H1 (cell line): Measurements from ENCODE around the gene HRH1. TPM values are rescaled to one million over a fixed set of nuclear protein-coding genes. Genes with fewer than 3 reads are reported as not detected.

Source experiments
- CTCF ChIA-PET: fragments of 300-600 bp; sonication (Branson Sonifier 250); formaldehyde crosslinking; loops from one replicate; lab custom pipeline; 2021; ENCODE audit not compliant: partially characterized antibody; lab: Charles Lee
- POLR2A ChIA-PET: fragments of 300-600 bp; sonication (Branson Sonifier 250); formaldehyde crosslinking; loops from one replicate; lab custom pipeline; 2021; ENCODE audit warnings: inconsistent platforms; ENCODE audit not compliant: partially characterized antibody; lab: Charles Lee
- DNase-seq, 2 experiments: peaks; one replicate each; pipeline versions ENCODE4 v3.0.0 to v3.0.0-alpha.2; 2010 to 2022; ENCODE audit warnings: low spot score in 2 of 2, low read depth in 1 of 2, mixed read lengths in 1 of 2
- FAIRE-seq: peaks from 2 replicates; lab custom pipeline; 2011; peaks lifted over from hg19 to GRCh38; lab: Jason Lieb, UNC
- H2AFZ ChIP-seq: 2 replicates; pipeline ENCODE4 v1.8.1; 2012; ENCODE audit warnings: low read length, inconsistent platforms
- H2AK5ac ChIP-seq: 2 replicates; pipeline ENCODE4 v1.6.1; 2013; ENCODE audit warnings: low read depth, low read length
- H2BK120ac ChIP-seq: replicated peaks from 2 replicates; pipeline ENCODE3; 2013; ENCODE audit warnings: low read depth, low read length, inconsistent platforms
- H2BK12ac ChIP-seq: 2 replicates; pipeline ENCODE4 v1.6.1; 2013; ENCODE audit warnings: low read depth, low read length
- H2BK15ac ChIP-seq: 2 replicates; pipeline ENCODE4 v1.6.1; 2013; ENCODE audit warnings: low read length
- H2BK20ac ChIP-seq: 2 replicates; pipeline ENCODE4 v1.6.1; 2013; ENCODE audit warnings: low read length
- H2BK5ac ChIP-seq: 2 replicates; pipeline ENCODE4 v1.6.1; 2013; ENCODE audit warnings: low read depth, low read length
- H3K14ac ChIP-seq: 2 replicates; pipeline ENCODE4 v1.6.1; 2013; ENCODE audit warnings: inconsistent platforms; ENCODE audit not compliant: insufficient read length
- H3K18ac ChIP-seq: 2 replicates; pipeline ENCODE4 v1.6.1; 2013; ENCODE audit warnings: low read length; ENCODE audit errors: extremely low read depth
- H3K23ac ChIP-seq: 2 replicates; pipeline ENCODE4 v1.6.1; 2013; ENCODE audit warnings: inconsistent platforms; ENCODE audit not compliant: insufficient read length
- H3K23me2 ChIP-seq: 2 replicates; pipeline ENCODE4 v1.6.1; 2013; ENCODE audit warnings: low read depth, low read length
- H3K27ac ChIP-seq: 2 replicates; pipeline ENCODE4 v1.6.1; 2011; ENCODE audit warnings: low read depth, low read length, inconsistent platforms
- H3K27me3 ChIP-seq, 4 experiments: replicated peaks in 1 of 4; 1 replicate in 1 of 4; 2 replicates in 3 of 4; pipeline versions ENCODE4 v1.6.1 to v1.8.1; 2011 to 2013; ENCODE audit warnings: low read length in 3 of 4, mild to moderate bottlenecking in 3 of 4, inconsistent platforms in 2 of 4, mixed read lengths in 2 of 4, moderate library complexity in 1 of 4; ENCODE audit not compliant: control insufficient read depth in 3 of 4, insufficient read depth in 3 of 4; ENCODE audit errors: extremely low read depth in 1 of 4
- H3K36me3 ChIP-seq, 4 experiments: 2 replicates each; pipeline versions ENCODE4 v1.6.1 to v1.8.1; 2011 to 2013; ENCODE audit warnings: mild to moderate bottlenecking in 4 of 4, low read length in 3 of 4, moderate library complexity in 2 of 4, control low read depth in 1 of 4, inconsistent platforms in 1 of 4; ENCODE audit not compliant: insufficient read depth in 4 of 4, control insufficient read depth in 2 of 4
- H3K4ac ChIP-seq: replicated peaks from 2 replicates; pipeline ENCODE3; 2013; ENCODE audit warnings: low read length, low read depth, mixed read lengths, inconsistent platforms; ENCODE audit not compliant: insufficient read length
- H3K4me1 ChIP-seq, 4 experiments: replicated peaks in 1 of 4; 1 replicate in 1 of 4; 2 replicates in 3 of 4; pipeline versions ENCODE4 v1.6.1 to v1.8.1; 2011 to 2013; ENCODE audit warnings: low read length in 3 of 4, inconsistent platforms in 2 of 4, mixed read lengths in 1 of 4; ENCODE audit not compliant: insufficient read depth in 4 of 4, control insufficient read depth in 3 of 4
- H3K4me2 ChIP-seq, 2 experiments: 2 replicates each; pipeline versions ENCODE4 v1.6.1 to v1.8.1; 2011 to 2013; ENCODE audit warnings: low read depth in 2 of 2, low read length in 2 of 2, control low read depth in 1 of 2, inconsistent platforms in 1 of 2, mild to moderate bottlenecking in 1 of 2; ENCODE audit not compliant: insufficient read depth in 1 of 2
- H3K4me3 ChIP-seq, 4 experiments: fragments of 200-600, 300-600 bp in 1 of 4; sonication (generic), shearing (Covaris generic), sonication (Bioruptor Twin) in 1 of 4; 2 replicates each; pipeline versions ENCODE4 v1.5.1 to v1.8.1; 2011 to 2016; ENCODE audit warnings: low read length in 4 of 4, low read depth in 3 of 4, control low read depth in 2 of 4, inconsistent platforms in 2 of 4, mild to moderate bottlenecking in 2 of 4, mixed read lengths in 1 of 4, moderate library complexity in 1 of 4; ENCODE audit not compliant: insufficient read depth in 2 of 4; ENCODE audit errors: extremely low read depth in 1 of 4
- H3K56ac ChIP-seq: replicated peaks from 2 replicates; pipeline ENCODE3; 2013; ENCODE audit warnings: low read depth, mild to moderate bottlenecking, mixed read lengths, low read length, inconsistent platforms; ENCODE audit not compliant: insufficient read length
- H3K79me1 ChIP-seq: 2 replicates; pipeline ENCODE4 v1.6.1; 2013; ENCODE audit warnings: low read depth, low read length, control low read depth
- H3K79me2 ChIP-seq, 2 experiments: 2 replicates each; pipeline versions ENCODE4 v1.6.1 to v1.8.1; 2012 to 2013; ENCODE audit warnings: low read length in 2 of 2, mild to moderate bottlenecking in 2 of 2, inconsistent platforms in 1 of 2; ENCODE audit not compliant: insufficient read depth in 2 of 2, control insufficient read depth in 1 of 2
- H3K9ac ChIP-seq, 4 experiments: replicated peaks in 1 of 4; 1 replicate in 1 of 4; 2 replicates in 3 of 4; pipeline versions ENCODE4 v1.6.1 to v1.8.1; 2011 to 2013; ENCODE audit warnings: low read depth in 3 of 4, low read length in 3 of 4, control low read depth in 2 of 4, mild to moderate bottlenecking in 2 of 4, moderate library complexity in 2 of 4, inconsistent platforms in 1 of 4; ENCODE audit errors: extremely low read depth in 1 of 4
- H3K9me3 ChIP-seq, 2 experiments: 2 replicates each; pipeline versions ENCODE4 v1.6.1 to v1.8.1; 2012 to 2013; ENCODE audit warnings: mild to moderate bottlenecking in 2 of 2, moderate library complexity in 2 of 2, control low read depth in 1 of 2, inconsistent platforms in 1 of 2, low read depth in 1 of 2, low read length in 1 of 2, mixed read lengths in 1 of 2; ENCODE audit not compliant: insufficient read depth in 2 of 2
- H4K20me1 ChIP-seq, 2 experiments: replicated peaks in 1 of 2; 2 replicates each; pipeline versions ENCODE3 to v1.8.1; 2011 to 2013; ENCODE audit warnings: inconsistent platforms in 2 of 2, low read length in 2 of 2, mild to moderate bottlenecking in 1 of 2; ENCODE audit not compliant: insufficient read depth in 2 of 2, control insufficient read depth in 1 of 2
- H4K5ac ChIP-seq: 2 replicates; pipeline ENCODE4 v1.6.1; 2013; ENCODE audit warnings: low read length, low read depth, mixed read lengths, inconsistent platforms; ENCODE audit not compliant: insufficient read length
- H4K8ac ChIP-seq: 2 replicates; pipeline ENCODE4 v1.8.0; 2013; ENCODE audit warnings: mild to moderate bottlenecking, moderate library complexity, low read length, inconsistent platforms; ENCODE audit not compliant: insufficient read depth; ENCODE audit errors: extremely low read depth
- H4K91ac ChIP-seq: replicated peaks from 2 replicates; pipeline ENCODE3; 2013; ENCODE audit warnings: low read length, mixed read lengths, inconsistent platforms; ENCODE audit not compliant: insufficient read length
- ASH2L ChIP-seq: fragments of 200-600, 300-600 bp; sonication (generic); IDR thresholded peaks from one replicate; pipeline ENCODE4 v1.7.1; 2017; ENCODE audit warnings: low read length
- BACH1 ChIP-seq: IDR thresholded peaks from 2 replicates; pipeline ENCODE4 v1.6.1; 2012; ENCODE audit warnings: low read length, improper control_type of control experiment
- CBX8 ChIP-seq: fragments of 300-800, 300-1000 bp; sonication (generic); IDR thresholded peaks from 2 replicates; pipeline ENCODE4 v1.7.1; 2016; ENCODE audit warnings: low read depth, low read length, borderline replicate concordance
- CREB1 ChIP-seq: IDR thresholded peaks from 2 replicates; pipeline ENCODE4 v1.6.1; 2012; ENCODE audit warnings: inconsistent platforms
- FOSL1 ChIP-seq: IDR thresholded peaks from 2 replicates; pipeline ENCODE4 v1.6.1; 2011; ENCODE audit warnings: mild to moderate bottlenecking, low read depth, low read length, moderate library complexity; ENCODE audit not compliant: insufficient read depth
- GABPA ChIP-seq: IDR thresholded peaks from 2 replicates; pipeline ENCODE4 v1.6.1; 2011; ENCODE audit warnings: mild to moderate bottlenecking, low read length, moderate library complexity, borderline replicate concordance; ENCODE audit not compliant: insufficient read depth
- HDAC6 ChIP-seq: IDR thresholded peaks from one replicate; pipeline ENCODE4 v1.7.1; 2012; ENCODE audit warnings: low read depth, mild to moderate bottlenecking, inconsistent platforms, low read length, moderate library complexity
- JUN ChIP-seq: IDR thresholded peaks from 2 replicates; pipeline ENCODE4 v1.6.1; 2011; ENCODE audit warnings: low read depth, mild to moderate bottlenecking, improper control_type of control experiment, low read length
- JUND ChIP-seq: IDR thresholded peaks from 2 replicates; pipeline ENCODE4 v1.6.1; 2011; ENCODE audit warnings: mild to moderate bottlenecking, improper control_type of control experiment, low read length
- KDM1A ChIP-seq: fragments of 200-600, 300-600 bp; sonication (generic); IDR thresholded peaks from 2 replicates; pipeline ENCODE4 v1.7.1; 2016; ENCODE audit warnings: mild to moderate bottlenecking, low read length, borderline replicate concordance
- KDM5A ChIP-seq: fragments of 200-600 bp; IDR thresholded peaks from 2 replicates; pipeline ENCODE4 v1.7.1; 2012; ENCODE audit warnings: mild to moderate bottlenecking, low read length, inconsistent platforms, mixed read lengths
- POLR2A ChIP-seq, 2 experiments: IDR thresholded peaks; 1 replicate in 1 of 2; 2 replicates in 1 of 2; pipeline ENCODE4 v1.6.1; 2011; ENCODE audit warnings: low read depth in 2 of 2, low read length in 2 of 2, mild to moderate bottlenecking in 2 of 2; ENCODE audit errors: control extremely low read depth in 1 of 2
- RNF2 ChIP-seq: fragments of 200-900, 300-1000 bp; sonication (generic); IDR thresholded peaks from 2 replicates; pipeline ENCODE4 v1.7.1; 2016; ENCODE audit warnings: borderline replicate concordance, low read depth, mild to moderate bottlenecking, antibody characterized with exemption, low read length; ENCODE audit not compliant: poor library complexity, severe bottlenecking; ENCODE audit errors: missing control alignments
- SUZ12 ChIP-seq: fragments of 200-600 bp; sonication (generic); IDR thresholded peaks from 2 replicates; pipeline ENCODE4 v1.6.1; 2012; ENCODE audit warnings: mild to moderate bottlenecking, inconsistent platforms, low read length, moderate library complexity, mixed read lengths
- TAF1 ChIP-seq: IDR thresholded peaks from 2 replicates; pipeline ENCODE4 v1.6.1; 2011; ENCODE audit warnings: mild to moderate bottlenecking, low read depth, low read length
- TCF12 ChIP-seq: IDR thresholded peaks from 2 replicates; pipeline ENCODE4 v1.6.1; 2011; ENCODE audit warnings: low read depth, mild to moderate bottlenecking, low read length
- WGBS, 2 experiments: shearing (Covaris generic) in 1 of 2; methylation state at CpG; one replicate each; pipeline versions ENCODE4 v1.1.6 to v1.1.7; 2013 to 2015; ENCODE audit warnings: low lambda C conversion rate in 2 of 2, mixed read lengths in 2 of 2, inconsistent platforms in 1 of 2, low coverage in 1 of 2, missing lambda C conversion rate in 1 of 2; ENCODE audit not compliant: insufficient replicate concordance in 2 of 2, insufficient coverage in 1 of 2, insufficient read length in 1 of 2; ENCODE audit errors: extremely low coverage in 1 of 2, missing lambda C conversion rate in 1 of 2; 5-methylcytosine and 5-hydroxymethylcytosine counted together
- polyA plus RNA-seq, 7 experiments: library from polyadenylated mRNA; depleted of rRNA in 3 of 7; stranded (reverse) in 5 of 7; unstranded in 2 of 7; fragments of >200 nt in 5 of 7; fragments of 200-250 nt in 2 of 7; gene quantifications; 1 replicate in 5 of 7; 2 replicates in 1 of 7; 4 replicates in 1 of 7; pipeline versions ENCODE4 v1.2.1 to v1.2.3, GENCODE V29; 2011 to 2013; ENCODE audit warnings: missing spikeins in 2 of 7, mixed read lengths in 2 of 7
- total RNA-seq: library from RNA; stranded (reverse); fragmentation: NEBNext Ultra II Directional; extraction: Animal tissue kit (Norgen Biotek cat#: 25700); gene quantifications from 2 replicates; pipeline ENCODE4 v1.2.1, GENCODE V29; 2021

The HRH1 gene
- total and polyA plus RNA-seq, 2 of the 8 experiments (the other 6 are each of a cell fraction or from before 2014, with no cell fraction given), result 0.11 TPM; not detected in 1

- Histone ChIP-seq H3K79me2 (no peaks in the 10 kb centered on the region), H3K23ac (no peak overlapping the region), H3K4me3 (no peak overlapping the region), H3K18ac (no peak overlapping the region), H3K27me3 (no peaks in the 10 kb centered on the region), H3K36me3 (no peaks in the 10 kb centered on the region), H3K56ac (no peak overlapping the region), H4K91ac (no peak overlapping the region), H4K8ac (no peak overlapping the region), H3K27ac (no peak overlapping the region), H3K14ac (no peak overlapping the region), H2AFZ (no peak overlapping the region), H2BK120ac (no peak overlapping the region), H3K4me1 (no peaks in the 10 kb centered on the region), H3K4me2 (no peak overlapping the region), H3K9ac (no peak overlapping the region), H2BK15ac (no peak overlapping the region), H4K20me1 (no peaks in the 10 kb centered on the region), H3K23me2 (no peaks in the 10 kb centered on the region), H3K9me3 (no peaks in the 10 kb centered on the region), H3K79me1 (no peaks in the 10 kb centered on the region; the same call in 1 of the 2 replicates), H2BK12ac (no peak overlapping the region), H2AK5ac (no peak overlapping the region), H4K5ac (no peak overlapping the region), H3K4ac (no peak overlapping the region), H2BK20ac (no peak overlapping the region), H2BK5ac (no peak overlapping the region)
- 83% methylated on average over 3 of the region's 3 CpGs; no CpG with 5 or more reads in 1 of the 2 experiments for WGBS, 2 experiments
- no peak for DNase-seq
- FAIRE-seq, result no peak
- CTCF ChIA-PET, result interaction anchor here (1.7 kb wide), 1 partner anchor 228 kb away, joined by 4 read pairs; no protein-coding TSS in a partner anchor
- POLR2A ChIA-PET, result interaction anchor here (1.1 kb wide), 1 partner anchor 13 kb away, joined by 3 read pairs; no protein-coding TSS in a partner anchor
- TF ChIP-seq FOSL1 (no peak), HDAC6 (no peak), SUZ12 (no peak), KDM5A (no peak), JUN (no peak), TCF12 (no peak), TAF1 (no peak), ASH2L (no peak), JUND (no peak), CREB1 (no peak), RNF2 (no peak), GABPA (no peak), POLR2A (IDR thresholded peaks at IDR 0.05; ENCODE audit: control extremely low read depth in 1 of 2, low read depth in 2 of 2, low read length in 2 of 2) (no peak), KDM1A (no peak), BACH1 (no peak), CBX8 (no peak)
These were observed 135.6 kb downstream of the HRH1 start for GRCh38 chr3:11289864-11290263.
